Right renal pelvis (tissue), 4 donors: ENCODE data around the gene DMRTC1. TPM values are rescaled to one million over a fixed set of nuclear protein-coding genes. Genes with fewer than 3 reads are reported as not detected.

ENCODE experiments used
- polyA plus RNA-seq, 4 donors: library from polyadenylated mRNA; unstranded; fragments of 120-200 nt; gene quantifications; one replicate each; pipeline ENCODE4 v1.2.1, GENCODE V29; 2013; ENCODE audit not compliant: insufficient read length in 4 of 4

The DMRTC1 gene
- polyA plus RNA-seq, 4 donors: 0.29 to 1.5 (median 0.48) TPM

Other genes starting within 250 kb of the DMRTC1 start
- gene PHKA1, start 229.5 kb downstream of the DMRTC1 start, polyA plus RNA-seq: 1 to 10 TPM; 5.2 to 5.6 (median 5.4) TPM
- gene DMRTC1B, start 166.9 kb downstream of the DMRTC1 start, polyA plus RNA-seq: 1 to 10 TPM; 3.6 to 6.2 (median 4.3) TPM
- not detected for gene FAM236B, start 161.2 kb downstream of the DMRTC1 start, polyA plus RNA-seq
- not detected for gene FAM236D, start 135.6 kb downstream of the DMRTC1 start, polyA plus RNA-seq
- not detected for gene FAM236C, start 31.2 kb downstream of the DMRTC1 start, polyA plus RNA-seq
- gene FAM236A, start 5.6 kb downstream of the DMRTC1 start, polyA plus RNA-seq: under 1 TPM in 1 of 4 donors, not detected in 3; 0.12 TPM
- under 1 TPM in 1 of 4 donors, not detected in 3; 0.03 TPM for gene PABPC1L2B, start 59.1 kb upstream of the DMRTC1 start, polyA plus RNA-seq
- gene PABPC1L2A, start 135.7 kb upstream of the DMRTC1 start, polyA plus RNA-seq: not detected